ENCODE data around the gene PLCXD3. TPM values are rescaled to one million over a fixed set of nuclear protein-coding genes. Genes with fewer than 3 reads are reported as not detected.

PLCXD3 gene
- polyA plus RNA-seq, 1 donor (not counting 4 experiments of a cell fraction or from before 2014, with no cell fraction given): not detected

- Histone ChIP-seq H2AFZ (ENCODE audit: control insufficient read depth, low read length) (no peak overlapping the region), H3K9me1 (ENCODE audit: control insufficient read depth, extremely low read depth, insufficient read depth, low read length) (no peaks in the 10 kb centered on the region), H3K27me3 (ENCODE audit: control insufficient read depth, extremely low read depth, insufficient read depth, low read length) (no peaks in the 10 kb centered on the region), H3K79me2 (ENCODE audit: control insufficient read depth, insufficient read depth, low read length) (no peaks in the 10 kb centered on the region), H3K4me2 (ENCODE audit: control insufficient read depth, extremely low read depth, insufficient read depth, low read depth, low read length) (no peak overlapping the region), H3K4me3 (ENCODE audit: control insufficient read depth in 2 of 3, extremely low read depth in 1 of 3, insufficient read depth in 2 of 3, low read depth in 1 of 3, low read length in 3 of 3) (no peak overlapping the region), H3K27ac (ENCODE audit: control insufficient read depth, insufficient read depth, low read length) (no peak overlapping the region), H3K9me3 (ENCODE audit: control insufficient read depth, low read depth, low read length) (no peaks in the 10 kb centered on the region), H3K4me1 (ENCODE audit: control insufficient read depth, extremely low read depth, insufficient read depth, low read length) (no peaks in the 10 kb centered on the region), H3K36me3 (ENCODE audit: control insufficient read depth in 2 of 2, extremely low read depth in 1 of 2, insufficient read depth in 2 of 2, low read length in 2 of 2) (no peaks in the 10 kb centered on the region), H4K20me1 (ENCODE audit: control insufficient read depth, extremely low read depth, insufficient read depth, low read length) (no peaks in the 10 kb centered on the region), H3K9ac (ENCODE audit: control insufficient read depth, extremely low read depth, insufficient read depth, low read length) (no peak overlapping the region)
- no peak for DNase-seq (ENCODE audit: low read depth, low spot score)
- FAIRE-seq: no peak
- TF ChIP-seq EZH2 (IDR thresholded peaks at IDR 0.05; ENCODE audit: low read length) (no peak), CTCF (optimal IDR thresholded peaks at IDR 0.05 in 1 of 3, IDR thresholded peaks at IDR 0.05 in 1 of 3, conservative IDR thresholded peaks at IDR 0.05 in 1 of 3; ENCODE audit: extremely low read depth in 1 of 3, insufficient read depth in 2 of 3, low read length in 3 of 3) (no peak)
- dilution Hi-C loops (cut with MboI; ENCODE audit: extremely low pct_ligation_motif_present, low sequenced_read_pairs): no loop called here
Measured at GRCh38 chr5:41522193-41522786, 11.9 kb upstream of the PLCXD3 start.

DNA sequence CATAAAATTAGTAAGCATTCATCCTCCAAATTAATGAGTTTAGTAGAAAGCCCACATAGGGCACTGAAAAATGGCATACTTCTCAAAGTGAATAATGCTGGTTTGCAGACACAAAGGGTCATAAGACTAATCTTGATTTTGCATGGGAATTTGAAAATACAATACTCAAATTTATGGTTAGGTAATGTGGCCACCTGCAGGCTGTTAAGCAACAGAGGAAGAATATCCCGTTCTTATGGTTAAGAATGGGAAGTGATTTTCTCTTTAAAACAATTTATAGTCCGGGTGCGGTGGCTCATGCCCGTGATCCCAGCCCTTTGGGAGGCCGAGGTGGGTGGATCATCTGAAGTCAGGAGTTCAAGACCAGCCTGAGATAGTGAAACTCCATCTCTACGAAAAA, 9.4 kb upstream of the PLCXD3 start:
- TF ChIP-seq CTCF (optimal IDR thresholded peaks at IDR 0.05 in 1 of 3, IDR thresholded peaks at IDR 0.05 in 1 of 3, conservative IDR thresholded peaks at IDR 0.05 in 1 of 3; ENCODE audit: extremely low read depth in 1 of 3, insufficient read depth in 2 of 3, low read length in 3 of 3) (no peak), EZH2 (IDR thresholded peaks at IDR 0.05; ENCODE audit: low read length) (no peak)
- no peak overlapping the region for H3K4me2 ChIP-seq (ENCODE audit: control insufficient read depth, extremely low read depth, insufficient read depth, low read depth, low read length)

More for the DNA sequence above, 9.4 kb upstream of the PLCXD3 start:
- Histone ChIP-seq H3K4me1 (ENCODE audit: control insufficient read depth, extremely low read depth, insufficient read depth, low read length) (no peaks in the 10 kb centered on the region), H3K27me3 (ENCODE audit: control insufficient read depth, extremely low read depth, insufficient read depth, low read length) (no peaks in the 10 kb centered on the region), H3K9ac (ENCODE audit: control insufficient read depth, extremely low read depth, insufficient read depth, low read length) (no peak overlapping the region), H3K36me3 (ENCODE audit: control insufficient read depth in 2 of 2, extremely low read depth in 1 of 2, insufficient read depth in 2 of 2, low read length in 2 of 2) (no peaks in the 10 kb centered on the region), H2AFZ (ENCODE audit: control insufficient read depth, low read length) (no peak overlapping the region), H3K4me3 (ENCODE audit: control insufficient read depth in 2 of 3, extremely low read depth in 1 of 3, insufficient read depth in 2 of 3, low read depth in 1 of 3, low read length in 3 of 3) (no peak overlapping the region), H3K9me1 (ENCODE audit: control insufficient read depth, extremely low read depth, insufficient read depth, low read length) (no peaks in the 10 kb centered on the region), H3K27ac (ENCODE audit: control insufficient read depth, insufficient read depth, low read length) (no peak overlapping the region), H3K79me2 (ENCODE audit: control insufficient read depth, insufficient read depth, low read length) (no peaks in the 10 kb centered on the region), H3K9me3 (ENCODE audit: control insufficient read depth, low read depth, low read length) (no peaks in the 10 kb centered on the region), H4K20me1 (ENCODE audit: control insufficient read depth, extremely low read depth, insufficient read depth, low read length) (no peaks in the 10 kb centered on the region)
- FAIRE-seq (no peak), DNase-seq (ENCODE audit: low read depth, low spot score) (no peak)
- dilution Hi-C loops (cut with MboI; ENCODE audit: extremely low pct_ligation_motif_present, low sequenced_read_pairs): no loop called here
